HG03039 (cell line): ENCODE measurements around the gene GET4.

Experiments
- ATAC-seq: cut with Tn5 transposase; IDR thresholded peaks from one replicate; pipeline ENCODE4 v1.9.1; 2021; ENCODE audit warnings: mild to moderate bottlenecking, moderate library complexity; ENCODE audit not compliant: unreplicated experiment

The GET4 gene

DNA sequence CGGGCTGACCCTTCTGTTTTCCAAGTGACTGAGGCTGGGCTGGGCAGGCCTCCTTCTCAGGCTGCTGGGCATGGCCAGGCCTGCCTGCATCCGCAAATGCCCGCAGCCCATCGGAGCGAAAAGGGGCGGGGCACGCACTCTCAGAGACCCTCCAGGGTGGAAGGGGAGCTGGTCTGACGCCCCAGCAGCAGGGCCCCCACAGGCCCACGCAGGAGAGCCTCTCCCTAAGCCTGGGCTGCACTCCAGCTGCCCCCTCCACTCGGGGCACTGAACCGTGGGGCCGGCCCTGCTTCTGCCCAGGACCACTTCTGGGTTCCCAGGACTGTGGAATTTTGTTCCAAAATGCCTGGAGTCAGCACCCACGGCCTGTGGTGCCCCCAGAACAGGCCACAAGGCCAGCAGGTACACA, 68.8 kb downstream of the GET4 start:
- ATAC-seq: no peak

DNA sequence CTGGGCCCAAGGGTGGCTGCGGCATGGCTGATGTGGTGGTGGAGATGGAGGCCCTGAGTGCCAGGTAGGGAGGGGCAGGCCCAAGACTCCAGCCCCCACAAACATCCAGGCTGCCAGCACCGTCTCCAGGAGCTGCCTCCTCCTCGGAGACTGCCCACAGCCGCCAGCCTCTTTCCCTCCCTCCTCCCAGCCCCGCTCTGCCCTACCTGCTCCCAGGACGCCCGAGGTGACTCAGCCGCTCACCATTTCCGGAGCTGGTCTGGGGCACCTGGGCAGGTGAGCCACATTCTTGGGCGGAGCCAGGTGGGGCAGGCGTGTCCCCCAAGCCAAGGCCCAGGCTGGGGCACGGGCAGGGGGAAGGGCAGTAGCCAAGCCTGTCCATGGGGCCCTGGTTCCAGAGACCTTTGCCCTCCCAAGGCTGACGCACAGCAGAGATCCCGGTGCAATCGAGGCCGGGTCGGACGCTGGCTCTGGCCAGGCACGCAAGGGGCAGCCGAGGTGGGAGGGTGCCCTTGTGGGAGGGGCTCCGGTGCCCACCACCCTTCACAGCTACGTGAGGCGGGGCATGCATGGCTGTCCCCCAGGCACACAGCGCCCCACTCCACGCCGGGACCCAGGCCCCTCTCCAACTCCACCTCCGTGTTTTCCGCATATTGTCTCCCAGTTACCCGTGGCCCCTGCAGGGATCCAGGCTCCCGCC, 69.4 kb downstream of the GET4 start:
- ATAC-seq: no peak
